Measurements from ENCODE around the gene APLP2.

DNA sequence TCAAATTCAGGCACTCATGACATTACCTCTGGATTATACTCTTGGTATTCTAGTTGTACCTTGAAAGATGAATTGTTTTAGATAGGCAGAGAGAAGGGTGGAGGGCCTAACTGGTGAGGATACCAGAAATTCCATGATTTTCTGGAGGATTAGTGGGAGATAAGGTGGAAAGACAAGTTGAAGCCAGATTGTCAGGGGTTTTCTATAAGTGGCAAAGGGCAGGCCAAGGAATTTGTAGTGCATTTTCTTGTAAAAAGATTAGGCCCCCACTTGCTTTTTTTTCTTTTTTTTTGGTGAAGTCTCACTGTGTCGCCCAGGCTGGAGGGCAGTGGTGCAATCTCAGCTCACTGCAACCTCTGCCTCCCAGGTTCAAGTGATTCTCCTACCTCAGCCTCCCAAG, 38.6 kb upstream of the APLP2 start:
- TF ChIP-seq, protein P1, sequence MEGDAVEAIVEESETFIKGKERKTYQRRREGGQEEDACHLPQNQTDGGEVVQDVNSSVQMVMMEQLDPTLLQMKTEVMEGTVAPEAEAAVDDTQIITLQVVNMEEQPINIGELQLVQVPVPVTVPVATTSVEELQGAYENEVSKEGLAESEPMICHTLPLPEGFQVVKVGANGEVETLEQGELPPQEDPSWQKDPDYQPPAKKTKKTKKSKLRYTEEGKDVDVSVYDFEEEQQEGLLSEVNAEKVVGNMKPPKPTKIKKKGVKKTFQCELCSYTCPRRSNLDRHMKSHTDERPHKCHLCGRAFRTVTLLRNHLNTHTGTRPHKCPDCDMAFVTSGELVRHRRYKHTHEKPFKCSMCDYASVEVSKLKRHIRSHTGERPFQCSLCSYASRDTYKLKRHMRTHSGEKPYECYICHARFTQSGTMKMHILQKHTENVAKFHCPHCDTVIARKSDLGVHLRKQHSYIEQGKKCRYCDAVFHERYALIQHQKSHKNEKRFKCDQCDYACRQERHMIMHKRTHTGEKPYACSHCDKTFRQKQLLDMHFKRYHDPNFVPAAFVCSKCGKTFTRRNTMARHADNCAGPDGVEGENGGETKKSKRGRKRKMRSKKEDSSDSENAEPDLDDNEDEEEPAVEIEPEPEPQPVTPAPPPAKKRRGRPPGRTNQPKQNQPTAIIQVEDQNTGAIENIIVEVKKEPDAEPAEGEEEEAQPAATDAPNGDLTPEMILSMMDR (IDR thresholded peaks at IDR 0.05; ENCODE audit: low read depth, low read length, missing input control) = no peak
- TF ChIP-seq RXRA (IDR thresholded peaks at IDR 0.05) (no peak), GABPA (IDR thresholded peaks at IDR 0.05 in 1 of 2, conservative IDR thresholded peaks at IDR 0.05 in 1 of 2) (no peak), FOXA1 (IDR thresholded peaks at IDR 0.05) (no peak), TAF1 (conservative IDR thresholded peaks at IDR 0.05) (no peak), SP1 (IDR thresholded peaks at IDR 0.05) (no peak), JUND (IDR thresholded peaks at IDR 0.05) (no peak), NR2F2 (IDR thresholded peaks at IDR 0.05) (no peak), YY1 (IDR thresholded peaks at IDR 0.05) (no peak), HNF4G (IDR thresholded peaks at IDR 0.05) (no peak)
- TF ChIP-seq, protein P2, sequence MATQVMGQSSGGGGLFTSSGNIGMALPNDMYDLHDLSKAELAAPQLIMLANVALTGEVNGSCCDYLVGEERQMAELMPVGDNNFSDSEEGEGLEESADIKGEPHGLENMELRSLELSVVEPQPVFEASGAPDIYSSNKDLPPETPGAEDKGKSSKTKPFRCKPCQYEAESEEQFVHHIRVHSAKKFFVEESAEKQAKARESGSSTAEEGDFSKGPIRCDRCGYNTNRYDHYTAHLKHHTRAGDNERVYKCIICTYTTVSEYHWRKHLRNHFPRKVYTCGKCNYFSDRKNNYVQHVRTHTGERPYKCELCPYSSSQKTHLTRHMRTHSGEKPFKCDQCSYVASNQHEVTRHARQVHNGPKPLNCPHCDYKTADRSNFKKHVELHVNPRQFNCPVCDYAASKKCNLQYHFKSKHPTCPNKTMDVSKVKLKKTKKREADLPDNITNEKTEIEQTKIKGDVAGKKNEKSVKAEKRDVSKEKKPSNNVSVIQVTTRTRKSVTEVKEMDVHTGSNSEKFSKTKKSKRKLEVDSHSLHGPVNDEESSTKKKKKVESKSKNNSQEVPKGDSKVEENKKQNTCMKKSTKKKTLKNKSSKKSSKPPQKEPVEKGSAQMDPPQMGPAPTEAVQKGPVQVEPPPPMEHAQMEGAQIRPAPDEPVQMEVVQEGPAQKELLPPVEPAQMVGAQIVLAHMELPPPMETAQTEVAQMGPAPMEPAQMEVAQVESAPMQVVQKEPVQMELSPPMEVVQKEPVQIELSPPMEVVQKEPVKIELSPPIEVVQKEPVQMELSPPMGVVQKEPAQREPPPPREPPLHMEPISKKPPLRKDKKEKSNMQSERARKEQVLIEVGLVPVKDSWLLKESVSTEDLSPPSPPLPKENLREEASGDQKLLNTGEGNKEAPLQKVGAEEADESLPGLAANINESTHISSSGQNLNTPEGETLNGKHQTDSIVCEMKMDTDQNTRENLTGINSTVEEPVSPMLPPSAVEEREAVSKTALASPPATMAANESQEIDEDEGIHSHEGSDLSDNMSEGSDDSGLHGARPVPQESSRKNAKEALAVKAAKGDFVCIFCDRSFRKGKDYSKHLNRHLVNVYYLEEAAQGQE (IDR thresholded peaks at IDR 0.05) = no peak
- TF ChIP-seq, protein P3, sequence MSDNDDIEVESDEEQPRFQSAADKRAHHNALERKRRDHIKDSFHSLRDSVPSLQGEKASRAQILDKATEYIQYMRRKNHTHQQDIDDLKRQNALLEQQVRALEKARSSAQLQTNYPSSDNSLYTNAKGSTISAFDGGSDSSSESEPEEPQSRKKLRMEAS (IDR thresholded peaks at IDR 0.05) = no peak
- TF ChIP-seq, protein P4, sequence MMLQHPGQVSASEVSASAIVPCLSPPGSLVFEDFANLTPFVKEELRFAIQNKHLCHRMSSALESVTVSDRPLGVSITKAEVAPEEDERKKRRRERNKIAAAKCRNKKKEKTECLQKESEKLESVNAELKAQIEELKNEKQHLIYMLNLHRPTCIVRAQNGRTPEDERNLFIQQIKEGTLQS (IDR thresholded peaks at IDR 0.05) = no peak
- TF ChIP-seq, protein P5, sequence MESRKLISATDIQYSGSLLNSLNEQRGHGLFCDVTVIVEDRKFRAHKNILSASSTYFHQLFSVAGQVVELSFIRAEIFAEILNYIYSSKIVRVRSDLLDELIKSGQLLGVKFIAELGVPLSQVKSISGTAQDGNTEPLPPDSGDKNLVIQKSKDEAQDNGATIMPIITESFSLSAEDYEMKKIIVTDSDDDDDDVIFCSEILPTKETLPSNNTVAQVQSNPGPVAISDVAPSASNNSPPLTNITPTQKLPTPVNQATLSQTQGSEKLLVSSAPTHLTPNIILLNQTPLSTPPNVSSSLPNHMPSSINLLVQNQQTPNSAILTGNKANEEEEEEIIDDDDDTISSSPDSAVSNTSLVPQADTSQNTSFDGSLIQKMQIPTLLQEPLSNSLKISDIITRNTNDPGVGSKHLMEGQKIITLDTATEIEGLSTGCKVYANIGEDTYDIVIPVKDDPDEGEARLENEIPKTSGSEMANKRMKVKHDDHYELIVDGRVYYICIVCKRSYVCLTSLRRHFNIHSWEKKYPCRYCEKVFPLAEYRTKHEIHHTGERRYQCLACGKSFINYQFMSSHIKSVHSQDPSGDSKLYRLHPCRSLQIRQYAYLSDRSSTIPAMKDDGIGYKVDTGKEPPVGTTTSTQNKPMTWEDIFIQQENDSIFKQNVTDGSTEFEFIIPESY (IDR thresholded peaks at IDR 0.05) = no peak
